Right lobe of liver (tissue), 4 donors: ENCODE data around the gene TMEM72.

Experiments used
- CTCF ChIP-seq, 4 donors: fragments of 200-600 bp in 3 of 4; fragments of 450-650 bp in 1 of 4; IDR thresholded peaks; one replicate each; pipeline versions ENCODE4 v1.5.1 to v1.8.0; 2016 to 2022; ENCODE audit warnings: antibody characterized with exemption in 4 of 4, mild to moderate bottlenecking in 2 of 4
- POLR2A ChIP-seq: fragments of 450-650 bp; IDR thresholded peaks from one replicate; pipeline ENCODE4 v1.6.1; 2017; ENCODE audit warnings: antibody characterized with exemption, mild to moderate bottlenecking
- donor health status: DM: no; HTN: no; CAD: no.
- donor health status: DM: no; HTN: no; CAD: no.
- donor health status: DM: no; HTN: yes; CAD: no.

DNA sequence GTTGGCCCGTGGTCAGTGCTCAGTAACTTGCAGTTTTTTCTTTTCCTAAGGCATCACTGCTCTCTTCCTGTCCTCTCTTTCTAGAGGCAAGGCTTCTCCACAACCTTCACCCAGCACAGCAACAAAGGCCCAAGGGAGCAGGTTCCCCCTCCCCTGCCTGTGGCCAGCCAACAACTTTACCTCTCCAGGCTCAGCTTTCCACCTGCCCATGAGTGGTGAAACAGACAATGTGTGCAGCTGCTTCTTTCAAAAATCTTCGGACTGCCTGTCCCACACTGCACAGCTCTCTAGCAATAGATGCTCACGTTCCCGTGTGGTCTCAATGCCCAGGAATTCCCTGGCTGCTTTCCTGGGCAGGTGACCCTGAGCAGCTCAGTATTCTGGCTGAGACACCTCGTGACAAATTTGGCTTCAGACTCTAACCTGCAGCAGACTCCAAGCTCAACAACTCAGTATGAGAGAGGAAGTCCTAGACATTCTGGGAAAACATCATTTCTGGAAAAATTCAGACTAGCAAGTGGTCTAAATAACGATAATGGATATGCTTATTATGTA is 28.9 kb upstream of the TMEM72 start:
- TF ChIP-seq CTCF (IDR thresholded peaks at IDR 0.05) (no peak), POLR2A (no peak)
